LNCAP (cell line): ENCODE measurements around the gene SLC25A1.

Source experiments
- CTCF ChIP-seq: fragments of 450-650 bp; IDR thresholded peaks from 2 replicates; pipeline ENCODE4 v1.5.1; 2017; ENCODE audit warnings: mild to moderate bottlenecking

Gene SLC25A1

DNA sequence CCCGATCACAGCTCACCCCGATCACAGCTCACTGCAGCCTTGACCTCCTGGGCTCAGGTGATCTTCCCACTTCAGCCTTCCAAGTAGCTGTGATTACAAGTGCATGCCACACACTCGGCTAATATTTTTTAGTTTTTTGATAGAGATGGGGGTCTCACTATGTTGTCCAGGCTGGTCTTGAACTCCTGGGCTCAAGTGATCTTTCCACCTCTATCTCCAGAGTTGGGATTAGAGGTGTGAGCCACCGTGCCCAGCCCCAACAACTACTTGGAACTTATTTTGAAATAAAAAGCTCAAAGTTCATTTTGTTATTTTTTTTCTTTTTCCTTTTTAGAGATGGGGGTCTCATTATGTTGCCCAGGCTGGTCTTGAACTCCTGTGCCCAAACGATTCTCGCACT lies 27.8 kb upstream of the SLC25A1 start:
- no peak for TF ChIP-seq CTCF

DNA sequence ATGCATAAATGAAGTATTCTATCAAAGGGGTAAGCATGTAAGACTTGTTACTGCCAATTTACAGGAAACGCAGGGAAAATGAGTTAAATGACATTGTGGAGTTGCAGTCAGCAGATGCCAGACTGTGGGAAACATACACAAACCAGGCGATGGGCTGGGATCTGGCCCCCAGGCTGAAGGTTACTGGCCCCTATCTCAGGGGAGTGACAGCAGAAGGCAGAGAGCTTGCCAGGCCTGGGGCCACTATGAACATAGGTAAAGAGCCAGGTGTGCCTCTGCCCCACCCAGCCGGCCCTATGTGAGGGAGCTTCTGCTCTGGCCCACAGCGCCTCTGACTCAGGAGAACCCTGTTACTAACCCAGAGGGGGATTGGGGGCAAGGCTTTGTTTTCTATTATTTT lies 26.1 kb upstream of the SLC25A1 start:
- TF ChIP-seq CTCF: no peak

GRCh38 chr22:19203834-19204233 lies 25.3 kb upstream of the SLC25A1 start:
- TF ChIP-seq CTCF: no peak

- TF ChIP-seq CTCF: no peak
Measured at GRCh38 chr22:19201869-19202798, 23.6 kb upstream of the SLC25A1 start.

DNA sequence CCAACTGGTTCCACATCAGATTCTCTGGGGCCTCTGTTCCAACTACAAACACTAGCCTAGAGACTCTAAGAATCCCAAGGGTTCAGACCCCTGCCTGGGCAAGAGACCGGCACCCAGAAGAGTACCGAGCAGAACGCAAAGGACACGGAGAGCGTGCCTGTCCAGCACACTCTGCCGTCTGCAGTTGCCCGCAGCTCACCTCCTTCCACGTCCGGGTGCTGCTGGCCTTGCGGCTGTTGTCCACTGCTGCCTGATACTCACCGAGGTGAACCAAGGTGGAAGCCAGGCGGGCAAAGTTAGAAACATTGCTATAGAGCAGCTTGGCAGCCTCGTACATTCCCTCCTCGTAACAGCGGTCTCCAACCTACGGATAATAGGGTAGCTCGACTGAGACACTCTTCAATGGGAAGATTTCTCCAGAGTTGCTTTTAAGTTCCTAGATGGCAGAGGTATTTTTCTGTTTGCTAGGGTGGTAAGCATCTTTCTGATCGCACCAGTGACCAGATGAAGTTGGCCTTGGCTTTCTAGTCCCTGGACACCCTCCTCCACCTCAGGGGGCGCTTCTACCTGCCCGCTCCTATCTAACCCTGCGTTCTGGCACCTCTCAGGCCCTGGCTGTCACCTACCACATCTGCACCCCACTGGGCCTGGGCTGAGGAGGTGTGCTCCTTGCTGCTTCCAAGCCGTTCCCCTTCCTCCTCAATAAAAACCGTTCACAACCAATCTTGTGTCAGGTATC lies 22.8 kb upstream of the SLC25A1 start:
- no peak for TF ChIP-seq CTCF

GRCh38 chr22:19199479-19199878 lies 20.9 kb upstream of the SLC25A1 start:
- no peak for TF ChIP-seq CTCF

DNA sequence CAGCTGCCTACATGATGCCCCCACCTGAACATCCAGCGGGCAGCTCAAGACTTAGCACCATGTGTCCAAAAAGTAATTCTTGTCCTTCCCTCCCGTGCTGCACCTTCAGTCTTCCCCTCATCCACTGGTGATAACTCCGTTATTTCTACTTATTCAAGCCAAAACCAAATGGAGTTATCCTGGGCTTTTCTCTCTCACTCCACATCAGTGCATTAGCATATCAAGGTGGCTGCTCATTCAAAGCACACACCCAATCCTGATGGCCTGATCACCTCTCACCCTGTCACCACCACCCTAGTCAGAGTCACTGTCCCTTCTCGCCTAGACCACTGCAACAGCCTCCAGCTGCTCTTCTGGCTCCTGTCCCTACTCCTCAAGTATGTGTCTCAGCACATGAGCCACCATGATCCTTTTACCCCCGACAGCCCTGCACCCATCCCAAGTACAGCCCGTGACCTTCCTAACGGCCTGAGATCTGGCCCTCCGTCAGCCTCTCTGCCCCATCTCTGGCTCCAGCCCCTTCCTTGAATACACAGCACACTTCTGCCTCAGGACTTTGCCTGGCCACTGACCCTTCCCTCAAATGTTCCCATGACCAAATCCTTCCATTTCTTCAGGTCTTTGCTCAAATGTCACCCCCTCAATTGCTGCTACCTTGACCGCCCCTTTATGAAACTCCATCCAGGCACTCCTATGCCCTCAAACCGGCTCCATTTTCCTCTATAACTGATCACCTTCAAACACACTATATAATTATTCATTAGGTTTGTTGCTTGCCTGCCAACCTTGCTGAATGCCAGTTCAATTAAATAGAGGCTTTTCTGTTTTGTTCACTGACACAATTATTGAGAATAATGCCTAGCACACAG lies 19.7 kb upstream of the SLC25A1 start:
- no peak for TF ChIP-seq CTCF
